ENCODE results near the gene ADORA2B. TPM values are rescaled to one million over a fixed set of nuclear protein-coding genes. Genes with fewer than 3 reads are reported as not detected.
"Not testable (repeated sequence)": the region's sequence is repeated elsewhere in the genome, so short reads cannot be mapped to it uniquely, and the experiment has no call there.

ADORA2B gene
- total RNA-seq (1 to 10 TPM in 1 of 2 donors, under 1 TPM in 1; 0.71 to 1.2 TPM), polyA plus RNA-seq (under 1 TPM in 1 of 2 donors, not detected in 1; 0.63 TPM)
- long read RNA-seq, donor 1, partial matches to known transcripts: 0 of 3 reads
- long read RNA-seq, donor 1, other reads (novel, unspliced or antisense): 0 of 3 reads
- long read RNA-seq, donor 2, partial matches to known transcripts: 0 of 1 reads
- long read RNA-seq, donor 2, other reads (novel, unspliced or antisense): 0 of 1 reads

GRCh38 chr17:15944759-15945526, at the start of gene ADORA2B:
TSS of gene ADORA2B (plus strand) at chr17:15945130. CDS start at chr17:15945249, 119 bp downstream.
- no peaks in the 10 kb centered on the region for H3K36me3 ChIP-seq (ENCODE audit: control insufficient read depth in 1 of 2, insufficient read depth in 2 of 2, low read length in 1 of 2)
- H3K27ac ChIP-seq (ENCODE audit: low read depth in 1 of 2, low read length in 2 of 2): no peak within 1 kb of the TSS
- DNase-seq: peak; percentile 73 to 84
- H3K9me3 ChIP-seq (ENCODE audit: control insufficient read depth, low read length): no peaks in the 10 kb centered on the region
- peak within 1 kb of the TSS; percentile 32 for H3K4me3 ChIP-seq (ENCODE audit: low read length in 2 of 2)
- no peaks in the 10 kb centered on the region for H3K27me3 ChIP-seq (ENCODE audit: control insufficient read depth in 1 of 2, insufficient read depth in 2 of 2, low read length in 1 of 2)
- no peaks in the 10 kb centered on the region for H3K4me1 ChIP-seq (ENCODE audit: control insufficient read depth in 1 of 2, insufficient read depth in 2 of 2, low read length in 2 of 2)
- 1% methylated on average over 61 to 88 of the region's 88 CpGs for WGBS, 2 donors
- intact Hi-C loops (cut with DNase I): no loop called here
- ATAC-seq (ENCODE audit: low FRiP score): peak; percentile 74

GRCh38 chr17:15896277-15896676, 48.7 kb upstream of the ADORA2B start:
- no peak for DNase-seq
- intact Hi-C loops (cut with DNase I): no loop called here
- Histone ChIP-seq H3K4me3 (ENCODE audit: low read length in 2 of 2) (no peak overlapping the region), H3K9me3 (ENCODE audit: control insufficient read depth, low read length) (no peaks in the 10 kb centered on the region), H3K36me3 (ENCODE audit: control insufficient read depth in 1 of 2, insufficient read depth in 2 of 2, low read length in 1 of 2) (no peaks in the 10 kb centered on the region), H3K27ac (ENCODE audit: low read depth in 1 of 2, low read length in 2 of 2) (no peak overlapping the region), H3K27me3 (ENCODE audit: control insufficient read depth in 1 of 2, insufficient read depth in 2 of 2, low read length in 1 of 2) (peaks cover 0 to 1% of the 10 kb centered on the region in 2 donors), H3K4me1 (ENCODE audit: control insufficient read depth in 1 of 2, insufficient read depth in 2 of 2, low read length in 2 of 2) (no peaks in the 10 kb centered on the region)
- WGBS, 2 donors: 93 to 96% methylated on average over 1 of the region's 1 CpG
- no peak for ATAC-seq (ENCODE audit: low FRiP score)

GRCh38 chr17:15896834-15897233, 48.1 kb upstream of the ADORA2B start:
- Histone ChIP-seq H3K27ac (ENCODE audit: low read depth in 1 of 2, low read length in 2 of 2) (no peak overlapping the region), H3K4me1 (ENCODE audit: control insufficient read depth in 1 of 2, insufficient read depth in 2 of 2, low read length in 2 of 2) (no peaks in the 10 kb centered on the region), H3K36me3 (ENCODE audit: control insufficient read depth in 1 of 2, insufficient read depth in 2 of 2, low read length in 1 of 2) (no peaks in the 10 kb centered on the region), H3K4me3 (ENCODE audit: low read length in 2 of 2) (no peak overlapping the region), H3K27me3 (ENCODE audit: control insufficient read depth in 1 of 2, insufficient read depth in 2 of 2, low read length in 1 of 2) (peaks cover 0 to 1% of the 10 kb centered on the region in 2 donors), H3K9me3 (ENCODE audit: control insufficient read depth, low read length) (no peaks in the 10 kb centered on the region)
- WGBS, 2 donors: 90 to 95% methylated on average over 3 of the region's 3 CpGs
- intact Hi-C loops (cut with DNase I): no loop called here
- DNase-seq (no peak), ATAC-seq (ENCODE audit: low FRiP score) (no peak)

- H3K9me3 ChIP-seq (ENCODE audit: control insufficient read depth, low read length); H3K4me3 ChIP-seq (ENCODE audit: low read length in 2 of 2); ATAC-seq (ENCODE audit: low FRiP score); H3K4me1 ChIP-seq (ENCODE audit: control insufficient read depth in 1 of 2, insufficient read depth in 2 of 2, low read length in 2 of 2); intact Hi-C loops (cut with DNase I); DNase-seq; H3K27ac ChIP-seq (ENCODE audit: low read depth in 1 of 2, low read length in 2 of 2); H3K27me3 ChIP-seq (ENCODE audit: control insufficient read depth in 1 of 2, insufficient read depth in 2 of 2, low read length in 1 of 2); H3K36me3 ChIP-seq (ENCODE audit: control insufficient read depth in 1 of 2, insufficient read depth in 2 of 2, low read length in 1 of 2): not testable (repeated sequence)
- WGBS, 2 donors: 91 to 96% methylated on average over 4 of the region's 4 CpGs
These were observed 45.3 kb upstream of the ADORA2B start for GRCh38 chr17:15899596-15899995.

GRCh38 chr17:15900871-15901270, 44.1 kb upstream of the ADORA2B start:
- 71 to 75% methylated on average over 7 of the region's 7 CpGs for WGBS, 2 donors
- no peak for ATAC-seq (ENCODE audit: low FRiP score)
- no peak overlapping the region for H3K4me3 ChIP-seq (ENCODE audit: low read length in 2 of 2)
- H3K27me3 ChIP-seq (ENCODE audit: control insufficient read depth in 1 of 2, insufficient read depth in 2 of 2, low read length in 1 of 2): peaks cover 0 to 1% of the 10 kb centered on the region in 2 donors
- no peaks in the 10 kb centered on the region for H3K36me3 ChIP-seq (ENCODE audit: control insufficient read depth in 1 of 2, insufficient read depth in 2 of 2, low read length in 1 of 2)
- intact Hi-C loops (cut with DNase I): no loop called here
- H3K27ac ChIP-seq (ENCODE audit: low read depth in 1 of 2, low read length in 2 of 2): no peak overlapping the region
- H3K9me3 ChIP-seq (ENCODE audit: control insufficient read depth, low read length): no peaks in the 10 kb centered on the region
- DNase-seq: no peak
- no peaks in the 10 kb centered on the region for H3K4me1 ChIP-seq (ENCODE audit: control insufficient read depth in 1 of 2, insufficient read depth in 2 of 2, low read length in 2 of 2)

- intact Hi-C loops (cut with DNase I); H3K27me3 ChIP-seq (ENCODE audit: control insufficient read depth in 1 of 2, insufficient read depth in 2 of 2, low read length in 1 of 2); H3K4me1 ChIP-seq (ENCODE audit: control insufficient read depth in 1 of 2, insufficient read depth in 2 of 2, low read length in 2 of 2); H3K9me3 ChIP-seq (ENCODE audit: control insufficient read depth, low read length); H3K4me3 ChIP-seq (ENCODE audit: low read length in 2 of 2); ATAC-seq (ENCODE audit: low FRiP score); H3K27ac ChIP-seq (ENCODE audit: low read depth in 1 of 2, low read length in 2 of 2); H3K36me3 ChIP-seq (ENCODE audit: control insufficient read depth in 1 of 2, insufficient read depth in 2 of 2, low read length in 1 of 2); DNase-seq: not testable (repeated sequence)
- WGBS, 2 donors: 92 to 94% methylated on average over 8 of the region's 8 CpGs
These were observed 39.7 kb upstream of the ADORA2B start for GRCh38 chr17:15905236-15905635.

- ATAC-seq (ENCODE audit: low FRiP score): no peak
- H3K9me3 ChIP-seq (ENCODE audit: control insufficient read depth, low read length): no peaks in the 10 kb centered on the region
- intact Hi-C loops (cut with DNase I): no loop called here
- no peaks in the 10 kb centered on the region for H3K4me1 ChIP-seq (ENCODE audit: control insufficient read depth in 1 of 2, insufficient read depth in 2 of 2, low read length in 2 of 2)
- H3K27me3 ChIP-seq (ENCODE audit: control insufficient read depth in 1 of 2, insufficient read depth in 2 of 2, low read length in 1 of 2): no peaks in the 10 kb centered on the region
- WGBS, 2 donors: 75 to 81% methylated on average over 2 of the region's 2 CpGs
- no peaks in the 10 kb centered on the region for H3K36me3 ChIP-seq (ENCODE audit: control insufficient read depth in 1 of 2, insufficient read depth in 2 of 2, low read length in 1 of 2)
- no peak overlapping the region for H3K27ac ChIP-seq (ENCODE audit: low read depth in 1 of 2, low read length in 2 of 2)
- no peak for DNase-seq
- no peak overlapping the region for H3K4me3 ChIP-seq (ENCODE audit: low read length in 2 of 2)
These were observed 37.6 kb upstream of the ADORA2B start for GRCh38 chr17:15907290-15907689.

- H3K27me3 ChIP-seq (ENCODE audit: control insufficient read depth in 1 of 2, insufficient read depth in 2 of 2, low read length in 1 of 2): no peaks in the 10 kb centered on the region
- DNase-seq (no peak), ATAC-seq (ENCODE audit: low FRiP score) (no peak)
- H3K4me3 ChIP-seq (ENCODE audit: low read length in 2 of 2): no peak overlapping the region
- H3K4me1 ChIP-seq (ENCODE audit: control insufficient read depth in 1 of 2, insufficient read depth in 2 of 2, low read length in 2 of 2): no peaks in the 10 kb centered on the region
- H3K27ac ChIP-seq (ENCODE audit: low read depth in 1 of 2, low read length in 2 of 2): no peak overlapping the region
- no peaks in the 10 kb centered on the region for H3K9me3 ChIP-seq (ENCODE audit: control insufficient read depth, low read length)
- H3K36me3 ChIP-seq (ENCODE audit: control insufficient read depth in 1 of 2, insufficient read depth in 2 of 2, low read length in 1 of 2): no peaks in the 10 kb centered on the region
- WGBS, 2 donors: 83 to 91% methylated on average over 4 of the region's 4 CpGs
- intact Hi-C loops (cut with DNase I): no loop called here
These were observed 36.6 kb upstream of the ADORA2B start for GRCh38 chr17:15908378-15908777.

GRCh38 chr17:15909481-15909991, 35.4 kb upstream of the ADORA2B start:
- WGBS, 2 donors: 78 to 80% methylated on average over 9 of the region's 9 CpGs
- no peak for DNase-seq

More at GRCh38 chr17:15909481-15909991, 35.4 kb upstream of the ADORA2B start:
- intact Hi-C loops (cut with DNase I): no loop called here
- no peak overlapping the region for H3K4me3 ChIP-seq (ENCODE audit: low read length in 2 of 2)
- H3K9me3 ChIP-seq (ENCODE audit: control insufficient read depth, low read length): no peaks in the 10 kb centered on the region
- no peaks in the 10 kb centered on the region for H3K27me3 ChIP-seq (ENCODE audit: control insufficient read depth in 1 of 2, insufficient read depth in 2 of 2, low read length in 1 of 2)
- ATAC-seq (ENCODE audit: low FRiP score): no peak
- H3K27ac ChIP-seq (ENCODE audit: low read depth in 1 of 2, low read length in 2 of 2): no peak overlapping the region
- no peaks in the 10 kb centered on the region for H3K36me3 ChIP-seq (ENCODE audit: control insufficient read depth in 1 of 2, insufficient read depth in 2 of 2, low read length in 1 of 2)
- no peaks in the 10 kb centered on the region for H3K4me1 ChIP-seq (ENCODE audit: control insufficient read depth in 1 of 2, insufficient read depth in 2 of 2, low read length in 2 of 2)

All from aorta (tissue), 5 donors.